Naive thymus-derived CD4-positive, alpha-beta T cell (primary cell): ENCODE measurements around the gene DNAAF1. TPM values are rescaled to one million over a fixed set of nuclear protein-coding genes. Genes with fewer than 3 reads are reported as not detected.

Experiments used
- ATAC-seq: fragments of 150-1000 bp; cut with Tn5 transposase; 2 replicates; pipeline ENCODE4 v1.10.0; 2021; ENCODE audit warnings: mild to moderate bottlenecking, moderate library complexity
- CTCF ChIA-PET: fragments of 350-600 bp; sonication (Branson Sonifier 250); formaldehyde crosslinking; loops from one replicate; lab custom pipeline; 2021; ENCODE audit warnings: antibody characterized with exemption; lab: Charles Lee
- POLR2A ChIA-PET: fragments of 350-600 bp; sonication (Branson Sonifier 250); formaldehyde crosslinking; loops from one replicate; lab custom pipeline; 2021; ENCODE audit warnings: antibody characterized with exemption, inconsistent platforms; lab: Charles Lee
- DNase-seq, 9 donors: peaks; one replicate each; pipeline versions ENCODE4 v3.0.0 to v3.0.0-alpha.2; 2020 to 2022; ENCODE audit warnings: mixed read lengths in 1 of 9
- H3K27ac ChIP-seq: one replicate; pipeline ENCODE4 v1.7.0; 2013; ENCODE audit warnings: mild to moderate bottlenecking, low read depth, low read length, moderate library complexity
- H3K27me3 ChIP-seq, 2 donors: one replicate each; pipeline ENCODE4 v1.7.0; 2013; ENCODE audit warnings: low read length in 2 of 2, mild to moderate bottlenecking in 2 of 2, moderate library complexity in 2 of 2; ENCODE audit not compliant: control insufficient read depth in 2 of 2, insufficient read depth in 2 of 2
- H3K36me3 ChIP-seq, 3 experiments: 1 replicate in 2 of 3; 2 replicates in 1 of 3; pipeline ENCODE4 v1.7.0; 2013; ENCODE audit warnings: low read length in 3 of 3, mild to moderate bottlenecking in 3 of 3, moderate library complexity in 1 of 3; ENCODE audit not compliant: insufficient read depth in 3 of 3, control insufficient read depth in 2 of 3
- H3K4me1 ChIP-seq, 2 donors: one replicate each; pipeline ENCODE4 v1.7.0; 2013; ENCODE audit warnings: low read length in 2 of 2, mild to moderate bottlenecking in 2 of 2, moderate library complexity in 1 of 2; ENCODE audit not compliant: control insufficient read depth in 2 of 2, insufficient read depth in 2 of 2
- H3K4me3 ChIP-seq: 2 replicates; pipeline ENCODE4 v1.7.0; 2013; ENCODE audit warnings: mild to moderate bottlenecking, low read length
- H3K9me3 ChIP-seq, 3 experiments: 1 replicate in 2 of 3; 2 replicates in 1 of 3; pipeline ENCODE4 v1.7.0; 2013; ENCODE audit warnings: low read length in 3 of 3; ENCODE audit not compliant: control insufficient read depth in 2 of 3
- H3K27ac Mint-ChIP-seq, 9 donors: one replicate each; pipeline ENCODE4 v1.8.0; 2020 to 2022; ENCODE audit warnings: mixed read lengths in 9 of 9, mild to moderate bottlenecking in 8 of 9, moderate library complexity in 5 of 9, inconsistent platforms in 2 of 9
- H3K27me3 Mint-ChIP-seq, 5 donors: one replicate each; pipeline ENCODE4 v1.8.0; 2021 to 2022; ENCODE audit warnings: mixed read lengths in 5 of 5, mild to moderate bottlenecking in 1 of 5
- H3K36me3 Mint-ChIP-seq, 5 donors: one replicate each; pipeline ENCODE4 v1.8.0; 2020 to 2022; ENCODE audit warnings: mixed read lengths in 5 of 5, mild to moderate bottlenecking in 3 of 5, inconsistent platforms in 1 of 5
- H3K4me1 Mint-ChIP-seq, 7 donors: one replicate each; pipeline ENCODE4 v1.8.0; 2020 to 2022; ENCODE audit warnings: mixed read lengths in 7 of 7, mild to moderate bottlenecking in 3 of 7, inconsistent platforms in 1 of 7
- H3K4me3 Mint-ChIP-seq, 10 donors: one replicate each; pipeline ENCODE4 v1.8.0; 2020 to 2022; ENCODE audit warnings: mild to moderate bottlenecking in 10 of 10, mixed read lengths in 10 of 10, moderate library complexity in 6 of 10, inconsistent platforms in 2 of 10
- H3K9me3 Mint-ChIP-seq, 11 donors: one replicate each; pipeline ENCODE4 v1.8.0; 2020 to 2022; ENCODE audit warnings: mixed read lengths in 11 of 11, mild to moderate bottlenecking in 4 of 11, inconsistent platforms in 1 of 11, moderate library complexity in 1 of 11
- intact Hi-C, 2 donors: fragments of 100-400 bp; cut with micrococcal nuclease; formaldehyde crosslinking; loops; one replicate each; pipeline ENCODE4 v1.15.1; 2023
- polyA plus RNA-seq, 2 donors: library from polyadenylated mRNA; unstranded; fragments of 300-500 nt; fragmentation: Illumina TruSeq; gene quantifications; one replicate each; pipeline ENCODE4 v1.2.3, GENCODE V29; 2021
- total RNA-seq, 6 experiments: library from RNA in 5 of 6; stranded (reverse) in 5 of 6; gene quantifications; 1 replicate in 5 of 6; 2 replicates in 1 of 6; pipeline ENCODE4 v1.2.3 and lab custom pipeline; 2021 to 2026

Gene DNAAF1
- total and polyA plus RNA-seq, 7 experiments from 2014 or later, result 0.06 to 2.2 (median 0.38) TPM; not detected in 3

DNA sequence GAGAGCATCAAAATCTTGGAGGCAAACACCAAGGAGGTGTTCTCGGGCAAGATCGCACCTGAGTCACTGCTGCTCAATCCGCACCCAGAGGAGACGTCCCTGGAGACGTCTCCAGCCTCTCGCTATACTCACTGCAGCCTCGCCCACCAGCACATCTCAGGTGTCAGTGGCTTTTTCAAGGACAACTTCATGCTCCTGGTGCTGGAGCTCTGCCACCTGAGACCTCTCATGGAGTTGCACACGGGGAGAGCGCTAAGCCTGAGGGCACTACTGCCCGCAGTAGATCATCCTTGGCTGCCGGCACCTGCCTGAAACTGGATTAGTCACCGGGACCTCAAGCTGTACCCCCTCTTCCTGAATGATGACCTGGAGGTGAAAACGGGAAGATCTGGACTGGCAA lies 25.7 kb upstream of the DNAAF1 start:
- H3K4me3 Mint-ChIP-seq, result no peak overlapping the region
- no peak overlapping the region for H3K4me3 ChIP-seq
- H3K27ac Mint-ChIP-seq, result no peak overlapping the region
- no peak overlapping the region for H3K27ac ChIP-seq
- ATAC-seq (no peak), DNase-seq (no peak)
- no peaks in the 10 kb centered on the region for H3K27me3 ChIP-seq
- ChIA-PET CTCF (no interaction called here), POLR2A (interaction anchor here (1.5 kb wide), 1 partner anchor 68 kb away, joined by 3 read pairs; no protein-coding TSS in a partner anchor)
- no peaks in the 10 kb centered on the region for H3K9me3 Mint-ChIP-seq
- H3K4me1 ChIP-seq, result peaks cover 14 to 15% of the 10 kb centered on the region in 2 donors
- H3K36me3 Mint-ChIP-seq, result peaks cover 0 to 6% (median 0%) of the 10 kb centered on the region in 5 donors
- intact Hi-C loops, result loop anchor here (5.0 to 10.0 kb wide), 2 partner anchors 385 to 528 kb away; partner anchors contain the start of genes KLHL36 (in 1 of the 2) and MEAK7 (in 1 of the 2)
- peaks cover 0 to 11% (median 0%) of the 10 kb centered on the region in 3 experiments for H3K36me3 ChIP-seq
- no peaks in the 10 kb centered on the region for H3K27me3 Mint-ChIP-seq
- H3K9me3 ChIP-seq, result no peaks in the 10 kb centered on the region
- peaks cover 6 to 24% (median 19%) of the 10 kb centered on the region in 7 donors for H3K4me1 Mint-ChIP-seq

DNA sequence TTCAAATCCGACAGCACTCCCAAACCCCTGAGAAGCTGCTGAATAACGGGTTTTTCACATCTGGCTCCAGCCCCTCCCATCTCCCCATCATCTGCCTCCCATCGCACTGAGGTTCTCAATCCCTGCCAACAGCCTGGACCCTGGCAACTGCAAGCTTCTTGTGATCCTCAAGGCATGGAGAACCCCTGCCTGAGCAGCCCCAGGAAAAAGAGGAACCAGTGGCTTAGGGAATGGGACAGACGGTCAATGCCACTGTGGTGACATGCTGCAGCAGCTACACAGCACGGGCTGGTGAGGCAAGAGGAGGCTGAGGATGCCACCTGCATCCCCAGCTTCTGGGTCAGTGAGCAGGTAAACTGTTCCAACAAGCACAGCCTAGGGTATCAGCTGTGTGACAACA lies 25.1 kb upstream of the DNAAF1 start:
- intact Hi-C loops, result no loop called here
- Mint-ChIP-seq H3K27me3 (no peaks in the 10 kb centered on the region), H3K4me1 (peaks cover 5 to 24% (median 17%) of the 10 kb centered on the region in 7 donors), H3K4me3 (no peak overlapping the region), H3K9me3 (peaks cover 0 to 2% (median 0%) of the 10 kb centered on the region in 11 donors), H3K27ac (peak overlapping the region in 1 of 9 donors; percentile 21), H3K36me3 (peaks cover 0 to 7% (median 0%) of the 10 kb centered on the region in 5 donors)
- POLR2A ChIA-PET, result interaction anchor here (1.5 kb wide), 1 partner anchor 67 kb away, joined by 3 read pairs; no protein-coding TSS in a partner anchor
- no peaks in the 10 kb centered on the region for H3K27me3 ChIP-seq
- ATAC-seq (no peak), DNase-seq (no peak)
- H3K4me1 ChIP-seq, result peaks cover 12 to 14% of the 10 kb centered on the region in 2 donors
- H3K36me3 ChIP-seq, result peaks cover 0 to 12% (median 0%) of the 10 kb centered on the region in 3 experiments
- CTCF ChIA-PET, result no interaction called here
- no peak overlapping the region for H3K27ac ChIP-seq
- no peaks in the 10 kb centered on the region for H3K9me3 ChIP-seq
- H3K4me3 ChIP-seq, result no peak overlapping the region

DNA sequence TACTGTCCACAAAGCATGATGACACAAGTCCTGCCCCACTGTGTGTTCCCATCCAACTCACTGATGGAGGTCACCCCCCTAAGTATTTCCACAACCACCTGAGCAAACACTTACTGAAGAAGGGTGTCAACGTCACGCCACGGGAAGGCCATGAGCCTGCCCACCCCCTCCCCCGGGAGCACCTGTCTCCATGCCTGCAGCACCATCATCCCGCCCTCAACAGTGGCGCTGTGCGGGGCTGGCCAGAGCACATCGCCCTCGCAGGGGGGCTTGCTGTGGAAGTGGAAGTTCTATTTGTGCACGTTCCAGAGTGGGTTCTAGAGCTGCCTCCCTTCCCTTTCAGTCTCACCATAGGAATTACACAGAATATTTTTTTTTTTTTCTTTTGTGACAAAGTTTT lies 24.1 kb upstream of the DNAAF1 start:
- Mint-ChIP-seq H3K36me3 (peaks cover under 1 to 13% (median 5%) of the 10 kb centered on the region in 5 donors), H3K9me3 (peaks cover 0 to 2% (median 0%) of the 10 kb centered on the region in 11 donors), H3K27ac (no peak overlapping the region), H3K27me3 (no peaks in the 10 kb centered on the region), H3K4me1 (peaks cover 5 to 15% (median 10%) of the 10 kb centered on the region in 7 donors), H3K4me3 (no peak overlapping the region)
- Histone ChIP-seq H3K36me3 (peaks cover 0 to 12% (median 0%) of the 10 kb centered on the region in 3 experiments), H3K9me3 (no peaks in the 10 kb centered on the region), H3K27ac (no peak overlapping the region), H3K4me3 (no peak overlapping the region), H3K4me1 (peaks cover 2 to 6% of the 10 kb centered on the region in 2 donors), H3K27me3 (no peaks in the 10 kb centered on the region)
- no peak for ATAC-seq
- no peak for DNase-seq
- POLR2A ChIA-PET, result no interaction called here
- intact Hi-C loops, result no loop called here
- CTCF ChIA-PET, result no interaction called here

DNA sequence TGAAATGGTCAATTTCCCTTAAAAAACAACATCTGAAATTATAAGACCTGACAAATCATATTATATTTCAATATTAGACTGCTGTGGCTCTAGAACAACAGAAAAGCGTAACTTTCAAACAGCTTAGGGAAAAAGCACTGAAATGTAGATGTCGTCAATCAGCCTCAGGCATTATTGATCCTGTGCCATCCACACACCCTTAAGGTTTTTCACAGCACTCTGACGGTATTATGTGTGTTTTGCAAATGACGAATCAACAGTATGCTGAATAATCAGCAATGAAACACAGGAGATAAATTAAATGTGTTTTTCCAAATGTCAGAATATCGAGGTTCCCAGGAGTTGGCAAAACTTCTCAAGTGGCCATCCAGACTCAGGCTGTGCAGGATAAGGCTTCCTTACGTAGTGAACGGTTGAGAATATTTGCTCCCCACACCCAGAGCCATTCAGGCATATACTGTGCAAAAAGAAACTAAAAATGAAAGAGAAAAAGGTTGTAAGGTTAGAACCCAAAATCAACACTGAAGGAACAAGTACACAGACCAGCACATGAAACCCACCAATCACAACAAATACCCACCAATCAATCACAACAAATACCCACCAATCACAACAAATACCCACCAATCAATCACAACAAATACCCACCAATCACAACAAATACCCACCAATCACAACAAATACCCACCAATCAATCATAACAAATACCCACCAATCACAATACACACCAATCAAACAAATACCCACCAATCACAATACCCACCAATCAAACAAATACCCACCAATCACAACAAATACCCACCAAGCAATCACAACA lies 20.6 kb upstream of the DNAAF1 start:
- H3K27me3 Mint-ChIP-seq, result no peaks in the 10 kb centered on the region
- CTCF ChIA-PET, result no interaction called here
- intact Hi-C loops, result no loop called here
- peaks cover 0 to 6% (median 4%) of the 10 kb centered on the region in 7 donors for H3K4me1 Mint-ChIP-seq
- Histone ChIP-seq H3K36me3 (peaks cover 0 to 19% (median 0%) of the 10 kb centered on the region in 3 experiments), H3K4me3 (no peak overlapping the region), H3K27me3 (no peaks in the 10 kb centered on the region), H3K27ac (no peak overlapping the region), H3K9me3 (no peaks in the 10 kb centered on the region), H3K4me1 (no peaks in the 10 kb centered on the region)
- peaks cover 5 to 22% (median 9%) of the 10 kb centered on the region in 5 donors for H3K36me3 Mint-ChIP-seq
- DNase-seq, result no peak
- H3K9me3 Mint-ChIP-seq, result peaks cover 0 to 2% (median 0%) of the 10 kb centered on the region in 11 donors
- POLR2A ChIA-PET, result no interaction called here
- ATAC-seq, result no peak
- no peak overlapping the region for H3K4me3 Mint-ChIP-seq
- no peak overlapping the region for H3K27ac Mint-ChIP-seq

DNA sequence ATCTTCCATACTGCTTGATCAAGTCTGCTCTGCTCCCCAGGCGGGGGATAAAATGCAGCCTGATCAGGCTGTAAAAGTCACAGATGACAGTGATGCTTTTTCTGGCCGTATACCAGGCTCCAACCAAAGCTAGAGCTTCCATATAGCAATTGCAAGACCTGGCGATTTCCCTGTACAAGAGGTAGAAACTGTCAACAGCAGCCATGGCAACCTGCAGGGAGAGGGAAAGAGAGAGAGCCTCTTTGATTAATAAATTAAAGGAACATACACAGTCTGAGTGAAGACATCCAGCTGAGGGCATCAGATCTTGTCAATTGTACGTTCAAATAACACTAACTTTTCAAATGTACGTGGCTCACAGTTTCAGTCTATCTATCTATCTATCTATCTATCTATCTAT lies 14.0 kb upstream of the DNAAF1 start:
- peaks cover 0 to 2% (median 0%) of the 10 kb centered on the region in 11 donors for H3K9me3 Mint-ChIP-seq
- peaks cover 0 to 9% (median 6%) of the 10 kb centered on the region in 7 donors for H3K4me1 Mint-ChIP-seq
- H3K4me1 ChIP-seq, result no peaks in the 10 kb centered on the region
- DNase-seq, result no peak
- peaks cover 0 to 25% (median 5%) of the 10 kb centered on the region in 3 experiments for H3K36me3 ChIP-seq
- H3K27ac Mint-ChIP-seq, result no peak overlapping the region
- ChIA-PET CTCF (no interaction called here), POLR2A (no interaction called here)
- no peaks in the 10 kb centered on the region for H3K9me3 ChIP-seq
- H3K4me3 ChIP-seq, result no peak overlapping the region
- intact Hi-C loops, result no loop called here
- ATAC-seq, result no peak
- peaks cover 0 to 24% (median 19%) of the 10 kb centered on the region in 5 donors for H3K36me3 Mint-ChIP-seq
- no peaks in the 10 kb centered on the region for H3K27me3 ChIP-seq
- no peak overlapping the region for H3K27ac ChIP-seq
- no peak overlapping the region for H3K4me3 Mint-ChIP-seq
- no peaks in the 10 kb centered on the region for H3K27me3 Mint-ChIP-seq

DNA sequence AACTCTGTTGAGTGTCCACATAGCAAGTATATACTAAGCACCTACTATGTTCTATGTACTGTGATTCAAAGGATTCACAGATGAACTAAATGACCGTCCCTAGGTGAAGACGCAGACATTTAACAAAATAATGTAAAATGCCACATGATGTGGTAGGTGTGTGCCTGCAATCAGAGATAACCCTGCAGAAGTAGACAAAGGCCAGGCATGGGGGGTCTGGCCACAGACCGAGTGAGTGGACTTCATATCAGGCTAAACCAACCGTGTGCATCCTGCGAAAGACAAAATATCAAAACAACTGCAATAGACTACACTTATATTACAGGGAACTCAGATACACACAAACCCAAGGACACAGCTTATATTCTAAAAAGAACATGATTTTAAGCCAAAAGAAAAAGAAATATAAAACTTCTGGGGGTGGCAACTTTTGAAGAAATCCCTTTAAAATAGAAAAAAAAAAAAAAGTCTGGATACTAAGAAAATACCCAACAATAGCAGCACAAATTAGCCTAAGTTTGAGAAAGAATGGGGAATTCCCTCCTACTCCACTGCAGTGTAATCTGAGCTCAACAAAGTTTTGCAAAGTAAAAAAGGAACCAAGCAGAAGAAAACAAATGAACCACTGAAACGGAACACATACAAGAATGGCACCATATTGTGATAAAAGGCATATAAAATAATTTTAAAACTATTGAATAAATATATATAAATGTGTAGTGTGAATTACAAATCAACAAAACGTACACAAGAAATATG lies 12.4 kb upstream of the DNAAF1 start:
- Mint-ChIP-seq H3K9me3 (peaks cover 0 to 2% (median 0%) of the 10 kb centered on the region in 11 donors), H3K36me3 (peaks cover 0 to 18% (median 12%) of the 10 kb centered on the region in 5 donors), H3K4me3 (no peak overlapping the region), H3K4me1 (peaks cover 2 to 19% (median 13%) of the 10 kb centered on the region in 7 donors), H3K27me3 (no peaks in the 10 kb centered on the region), H3K27ac (no peak overlapping the region)
- H3K27ac ChIP-seq, result no peak overlapping the region
- DNase-seq (no peak), ATAC-seq (no peak)
- H3K27me3 ChIP-seq, result no peaks in the 10 kb centered on the region
- no peaks in the 10 kb centered on the region for H3K4me1 ChIP-seq
- intact Hi-C loops, result no loop called here
- peaks cover 0 to 15% (median 5%) of the 10 kb centered on the region in 3 experiments for H3K36me3 ChIP-seq
- ChIA-PET CTCF (interaction anchor here (0.6 kb wide), 1 partner anchor 67 kb away, joined by 4 read pairs; no protein-coding TSS in a partner anchor), POLR2A (no interaction called here)
- no peaks in the 10 kb centered on the region for H3K9me3 ChIP-seq
- no peak overlapping the region for H3K4me3 ChIP-seq
